Superior temporal gyrus (tissue), 1 donor: ENCODE results near the gene CEP85.

Experiments
- DNase-seq: peaks from one replicate; pipeline ENCODE4 v3.0.0-alpha.2; 2016; ENCODE audit errors: extremely low spot score

Gene CEP85

DNA sequence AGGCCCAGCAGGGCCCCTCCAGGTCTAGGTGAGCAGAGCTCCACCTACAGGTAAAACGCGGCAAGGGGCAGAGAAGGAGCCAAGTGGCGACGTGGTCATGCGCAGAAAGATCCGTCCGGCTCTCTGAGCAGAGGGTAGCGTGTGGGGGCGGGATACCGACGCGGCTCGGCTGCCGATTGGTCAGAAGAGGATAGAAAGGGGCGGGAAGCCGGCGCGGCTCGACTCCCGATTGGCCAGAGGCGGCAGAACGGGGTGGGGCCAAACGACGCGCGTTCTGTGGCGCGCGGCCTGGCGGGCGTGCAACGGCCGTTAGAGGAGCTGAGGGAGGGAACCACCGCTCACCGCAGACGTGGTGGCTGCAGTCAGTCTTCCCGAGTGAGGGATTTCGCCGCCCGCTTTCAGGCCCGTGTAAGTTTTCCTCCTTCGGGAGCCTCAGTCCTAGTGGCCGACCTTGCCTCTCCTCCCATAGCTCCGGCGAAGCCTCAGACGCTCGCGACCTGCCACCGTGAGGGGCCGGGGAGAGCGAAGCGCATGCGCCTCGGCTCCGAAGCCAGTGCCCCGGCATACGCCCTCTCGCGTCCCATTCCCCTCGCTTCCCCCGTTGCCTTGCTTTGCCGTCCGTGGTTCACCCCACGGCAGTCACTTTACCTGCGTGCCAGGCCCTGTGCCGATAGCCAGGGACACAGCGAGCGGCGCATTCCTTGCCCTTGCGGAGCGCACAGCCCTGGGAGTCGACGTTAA, at the start of gene CEP85:
Gene CEP85 (plus strand): TSS at position 298 of the 741 bp plus-strand sequence. CDS start 5,584 bp downstream, outside the sequence.
- DNase-seq: peak; percentile 98

- no peak for DNase-seq
Observed at GRCh38 chr1:26184883-26185282, 49.1 kb upstream of the CEP85 start.

- no peak for DNase-seq
Observed at GRCh38 chr1:26187882-26188281, 46.1 kb upstream of the CEP85 start.

GRCh38 chr1:26188477-26188876, 45.5 kb upstream of the CEP85 start:
- no peak for DNase-seq

GRCh38 chr1:26189331-26189730, 44.7 kb upstream of the CEP85 start:
- DNase-seq: no peak

GRCh38 chr1:26189751-26190275, 44.2 kb upstream of the CEP85 start:
- no peak for DNase-seq

- peak; percentile 26 for DNase-seq
Observed at GRCh38 chr1:26190373-26190987, 43.5 kb upstream of the CEP85 start, which contains the start of gene CATSPER4. TSS of gene CATSPER4 (plus strand) at chr1:26190602. CDS start at chr1:26190628, 26 bp downstream.

DNA sequence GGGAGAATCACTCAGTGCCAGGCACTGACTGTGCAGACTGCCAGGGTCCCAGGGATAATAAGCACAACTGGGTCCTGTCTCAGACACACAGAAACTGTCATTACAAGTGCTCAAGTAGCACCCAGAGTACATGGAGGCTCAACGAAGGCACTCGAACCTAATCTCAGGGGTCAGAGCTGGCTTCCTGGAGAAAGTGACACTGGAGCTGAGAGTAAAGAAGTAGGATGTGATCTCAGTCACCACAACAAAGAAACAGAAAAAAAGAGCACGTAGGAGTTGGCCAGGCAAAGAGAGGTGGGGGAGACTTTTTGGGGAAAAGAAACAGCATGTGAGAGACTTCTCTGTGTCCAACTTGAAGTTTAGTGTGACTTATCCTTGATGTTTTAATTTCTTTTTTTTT, 42.3 kb upstream of the CEP85 start:
- DNase-seq: no peak

- no peak for DNase-seq
Observed at GRCh38 chr1:26195805-26196204, 38.2 kb upstream of the CEP85 start.

DNA sequence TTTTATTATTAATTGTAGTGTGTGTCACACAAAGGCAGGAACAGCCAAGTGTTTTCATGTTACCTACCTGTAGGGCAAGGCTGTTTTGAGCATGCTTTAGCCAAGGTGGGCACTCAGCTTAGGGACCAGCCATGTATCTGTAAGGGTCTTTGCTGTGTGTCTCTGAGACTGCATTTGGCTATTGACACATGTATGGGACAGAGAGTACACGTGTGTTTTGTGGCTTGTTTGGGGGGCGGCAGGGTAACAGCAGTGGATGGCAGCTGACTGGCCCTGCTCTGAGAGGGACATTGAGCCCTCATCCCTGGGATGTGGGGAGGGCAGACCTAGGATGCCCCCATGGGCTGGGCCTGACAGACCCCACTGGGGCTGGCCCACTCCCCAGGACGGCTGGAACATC, 36.7 kb upstream of the CEP85 start:
- no peak for DNase-seq

- DNase-seq: no peak
Observed at GRCh38 chr1:26197813-26198212, 36.2 kb upstream of the CEP85 start.

DNA sequence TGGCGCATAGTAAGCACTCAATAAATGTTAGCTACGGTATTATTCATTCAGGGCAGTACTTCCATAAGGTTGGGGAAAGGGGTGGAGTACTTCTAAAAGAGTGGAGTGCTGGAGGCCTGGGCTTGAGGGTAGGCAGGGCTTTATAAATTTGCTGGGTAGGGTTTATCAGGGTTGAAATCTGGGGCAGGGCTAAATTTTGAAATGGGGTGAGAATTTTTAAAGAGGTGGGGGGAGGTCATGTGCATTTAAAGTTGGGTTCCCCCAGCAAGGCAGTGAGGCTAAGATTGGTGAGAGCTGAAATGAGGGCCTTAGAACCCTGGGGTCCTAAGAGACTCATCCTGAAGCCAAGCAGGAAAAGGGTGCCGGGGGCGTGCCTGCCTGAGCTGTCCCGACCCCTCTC, 33.6 kb upstream of the CEP85 start:
- DNase-seq: no peak

DNA sequence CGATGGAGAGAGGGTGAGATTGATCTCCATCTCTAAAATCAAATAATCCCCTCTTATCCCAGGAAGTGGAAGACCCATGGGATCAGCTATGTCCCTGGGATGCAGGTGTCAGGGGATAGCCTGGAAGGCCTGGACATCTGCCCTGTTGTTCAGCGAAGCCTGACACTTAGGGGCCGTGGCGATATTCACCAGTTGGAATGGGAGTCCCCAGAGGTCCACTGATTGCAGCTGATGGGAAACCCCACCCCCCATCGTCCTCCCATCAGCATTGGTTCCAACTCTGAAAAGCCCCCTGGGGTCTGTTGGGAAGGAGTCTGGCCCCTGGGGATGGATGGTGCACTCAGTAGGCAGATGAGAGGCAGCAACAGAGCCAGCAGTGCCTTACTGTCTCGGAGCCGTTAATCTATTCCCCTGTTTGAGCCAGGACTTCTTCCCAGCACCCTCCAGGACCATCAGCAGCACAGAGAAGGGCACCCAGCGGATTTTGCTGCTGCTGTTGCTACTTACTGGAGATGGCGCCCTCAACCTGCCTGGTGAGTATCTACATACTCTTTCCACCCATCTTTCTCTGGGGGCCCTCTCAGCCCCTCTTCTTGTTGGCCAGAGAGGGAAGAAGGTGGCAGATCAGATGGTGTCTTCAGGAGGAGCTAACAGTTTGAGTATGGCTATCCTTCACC, 30.2 kb upstream of the CEP85 start:
- DNase-seq: no peak

DNA sequence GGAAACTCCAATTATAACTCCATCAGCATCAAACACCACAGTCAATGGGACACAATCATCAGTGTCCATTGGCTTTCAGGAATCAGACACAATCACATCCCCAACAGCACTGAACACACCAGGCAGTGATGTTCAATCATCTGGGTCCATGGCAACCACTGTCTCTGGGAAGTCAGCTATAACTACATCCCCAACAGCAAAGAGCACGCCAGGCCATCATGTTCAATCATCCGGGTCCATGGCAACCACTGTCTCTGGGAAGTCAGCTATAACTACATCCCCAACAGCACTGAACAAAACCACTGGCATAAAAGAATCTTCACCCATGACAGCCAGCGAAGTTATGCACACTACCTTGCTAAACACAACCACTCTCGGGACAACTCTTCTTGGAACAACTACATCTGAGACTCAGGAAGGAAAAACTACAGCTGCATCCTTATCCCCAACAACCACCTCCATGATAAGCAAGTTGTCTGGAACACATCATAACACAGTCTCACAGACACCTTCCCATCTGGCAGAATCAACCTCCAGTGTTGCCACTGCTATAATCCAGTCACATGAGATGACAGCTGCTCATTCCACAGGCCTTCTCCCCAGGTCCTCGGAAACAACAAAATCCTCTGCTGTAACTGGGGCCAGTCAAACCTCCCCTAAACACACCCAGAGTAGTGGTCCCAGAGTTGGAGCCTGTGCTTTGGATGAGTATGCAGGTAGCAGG, 23.7 kb upstream of the CEP85 start:
- no peak for DNase-seq

DNA sequence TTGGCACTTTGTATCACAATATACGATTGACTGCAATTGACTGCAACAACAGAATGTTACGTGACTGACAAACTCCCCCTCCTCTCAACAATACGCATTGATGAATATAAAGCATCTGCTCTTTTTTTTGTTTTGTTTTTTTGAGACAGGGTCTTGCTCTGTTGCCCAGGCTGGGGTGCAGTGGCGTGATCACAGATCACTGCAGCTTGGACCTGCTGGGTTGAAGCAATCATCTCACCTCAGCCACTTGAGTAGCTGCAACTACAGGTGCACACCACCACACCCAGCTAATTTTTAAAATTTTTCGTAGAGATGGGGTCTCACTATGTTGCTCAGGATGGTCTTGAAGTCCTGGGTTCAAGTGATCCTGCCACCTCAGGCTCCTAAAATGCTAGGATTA, 21.3 kb upstream of the CEP85 start:
- DNase-seq: no peak

DNA sequence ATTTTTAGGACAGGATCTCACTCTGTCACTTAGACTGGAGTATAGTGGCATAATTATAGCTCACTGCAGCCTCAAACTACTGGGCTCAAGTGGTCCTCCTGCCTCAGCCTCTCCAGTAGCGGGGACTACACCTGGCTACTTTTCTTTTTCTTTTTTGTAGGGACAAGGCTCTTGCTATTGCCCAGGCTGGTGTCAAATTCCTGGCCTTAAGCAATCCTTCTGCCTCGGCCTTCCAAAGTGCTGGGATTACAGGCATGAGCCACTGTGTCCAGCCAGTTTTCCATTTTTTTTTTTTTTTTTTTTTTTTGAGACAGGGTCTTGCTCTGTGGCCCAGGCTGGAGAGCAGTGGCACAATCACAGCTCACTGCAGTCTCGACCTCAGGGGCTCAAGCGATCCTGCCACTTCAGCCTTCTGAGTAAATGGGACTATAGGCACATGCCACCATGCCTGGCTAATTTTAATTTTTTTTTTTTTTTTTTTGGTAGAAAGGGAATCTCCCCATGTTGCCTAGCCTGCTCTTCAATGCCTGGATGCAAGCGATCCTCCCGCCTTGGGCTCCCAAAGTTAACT, 20.6 kb upstream of the CEP85 start:
- DNase-seq: no peak

DNA sequence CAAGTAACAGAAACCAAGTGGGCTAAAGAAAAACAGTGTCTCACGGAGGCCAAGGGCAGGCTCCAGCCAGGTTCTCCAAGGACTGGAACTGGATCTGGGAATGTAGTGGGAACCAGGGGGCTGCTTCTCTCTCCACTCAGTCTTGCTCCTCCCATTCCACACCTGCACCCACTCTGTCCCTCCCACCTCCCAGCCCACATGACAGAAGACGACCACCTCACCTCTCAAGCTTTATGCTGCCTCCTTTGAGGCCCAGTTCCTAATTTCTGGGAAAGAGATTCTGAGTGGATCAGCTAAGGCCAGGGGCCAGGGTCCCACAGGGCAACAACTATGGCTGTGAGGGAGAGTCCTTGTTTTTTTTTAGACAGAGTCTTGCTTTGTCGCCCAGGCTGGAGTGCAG, 18.8 kb upstream of the CEP85 start:
- DNase-seq: no peak

DNA sequence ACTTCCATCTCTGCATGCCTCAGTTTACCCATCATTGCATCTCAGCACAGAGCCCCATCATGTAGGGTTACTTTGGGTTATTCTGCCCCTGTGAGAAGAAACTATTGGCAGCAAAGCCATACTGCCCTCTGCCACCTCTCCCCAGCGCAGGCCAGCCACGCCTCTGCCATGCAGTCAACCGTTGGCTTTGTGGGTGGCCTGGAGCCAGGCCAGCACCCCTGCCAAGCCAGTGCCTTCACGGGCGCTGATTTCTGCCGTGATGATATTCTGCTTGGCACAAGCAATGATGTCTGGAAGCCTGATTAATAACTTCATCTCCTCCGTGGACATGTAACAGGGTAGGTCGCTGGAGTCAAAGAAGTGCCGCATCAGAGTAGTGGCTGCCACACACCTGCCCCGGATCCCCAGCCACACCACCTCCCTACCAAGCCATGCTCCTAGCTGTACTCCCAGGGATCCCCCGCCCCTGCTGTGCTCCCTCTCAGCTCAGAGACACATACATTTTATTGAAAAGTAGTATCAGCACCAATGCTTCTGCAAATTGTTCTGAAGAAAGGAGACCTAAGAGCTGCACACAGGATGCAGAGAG, 15.0 kb upstream of the CEP85 start:
- DNase-seq: no peak

DNA sequence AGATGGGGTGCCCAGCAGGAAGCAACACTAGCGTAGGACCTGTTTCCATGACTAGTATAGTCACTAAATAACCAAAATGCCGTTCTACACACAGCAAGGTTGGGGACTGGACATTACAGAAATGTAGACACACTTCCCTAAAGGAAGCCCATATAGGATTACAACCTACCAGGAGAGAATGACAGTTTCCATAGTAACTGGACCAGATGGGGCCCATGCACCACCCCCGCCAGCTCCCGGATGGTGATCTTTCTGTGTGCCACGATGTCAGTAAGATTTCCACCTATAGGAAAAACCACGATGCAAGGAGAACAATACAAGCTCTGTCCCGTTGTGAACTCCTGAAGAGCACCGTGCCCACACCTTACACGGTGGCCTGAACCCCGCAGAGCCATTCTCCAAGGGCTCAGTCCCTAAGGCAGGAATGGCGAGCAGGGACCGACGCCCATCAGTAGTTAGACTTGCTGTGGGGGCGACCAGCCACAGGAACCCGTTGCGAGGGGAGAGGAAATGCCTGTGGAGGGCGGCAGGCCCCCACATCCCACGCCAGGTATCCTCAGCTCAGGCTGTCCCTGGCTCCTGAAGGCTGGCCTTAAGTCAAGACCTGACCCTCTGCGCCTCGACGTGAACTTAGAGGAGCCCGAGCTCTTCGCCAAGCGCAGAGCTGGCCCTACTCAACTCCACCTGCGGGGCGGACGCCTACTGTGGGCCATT, 13.6 kb upstream of the CEP85 start:
- peak; percentile 14 for DNase-seq

DNA sequence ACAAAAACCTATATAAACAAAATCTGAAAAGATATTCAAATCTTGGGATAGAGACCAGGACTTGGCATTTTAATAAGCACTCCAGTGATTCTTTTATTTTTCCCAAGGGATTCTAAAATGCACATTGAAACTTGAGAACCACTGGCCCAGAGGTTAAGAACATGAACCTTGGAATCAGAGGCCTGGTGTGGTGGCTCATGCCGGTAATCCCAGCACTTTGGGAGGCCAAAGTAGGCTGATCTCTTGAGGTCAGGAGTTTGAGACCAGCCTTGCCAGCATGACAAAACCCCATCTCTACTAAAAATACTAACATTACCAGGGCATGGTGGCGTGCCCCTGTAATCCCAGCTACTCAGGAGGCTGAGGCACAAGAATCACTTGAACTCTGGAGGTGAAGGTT, 12.9 kb upstream of the CEP85 start:
- no peak for DNase-seq

GRCh38 chr1:26224606-26225005, 9.4 kb upstream of the CEP85 start:
- no peak for DNase-seq
